ENCODE results near the gene LRMDA. TPM values are rescaled to one million over a fixed set of nuclear protein-coding genes. Genes with fewer than 3 reads are reported as not detected.

LRMDA gene
- total RNA-seq, 2 experiments from 2014 or later = not detected

GRCh38 chr10:76176166-76176550 is 744.7 kb downstream of the LRMDA start:
- POLR2A ChIA-PET = no interaction called here
- no peak overlapping the region for H3K27ac ChIP-seq (ENCODE audit: low read depth in 1 of 2, low read length in 2 of 2)
- no peak for ATAC-seq (ENCODE audit: poor library complexity)
- no peaks in the 10 kb centered on the region for H3K9me3 Mint-ChIP-seq
- H3K27me3 Mint-ChIP-seq = no peaks in the 10 kb centered on the region
- H3K9me3 ChIP-seq (ENCODE audit: control insufficient read depth in 1 of 2, insufficient read depth in 1 of 2, low read length in 2 of 2) = peaks cover 0 to 8% of the 10 kb centered on the region in 2 experiments
- intact Hi-C loops (cut with DNase I, micrococcal nuclease) = no loop called here
- TF ChIP-seq CTCF (IDR thresholded peaks at IDR 0.05) = no peak
- H3K4me3 ChIP-seq (ENCODE audit: low read length) = no peak overlapping the region
- H3K4me1 Mint-ChIP-seq (ENCODE audit: low read depth) = peaks cover 15% of the 10 kb centered on the region
- H3K4me3 Mint-ChIP-seq = no peak overlapping the region
- no peaks in the 10 kb centered on the region for H3K27me3 ChIP-seq (ENCODE audit: control insufficient read depth in 1 of 2, insufficient read depth in 2 of 2, low read length in 2 of 2)
- no peak for DNase-seq
- no peak overlapping the region for H3K27ac Mint-ChIP-seq
- CTCF ChIA-PET = no interaction called here
- no peaks in the 10 kb centered on the region for H3K36me3 Mint-ChIP-seq (ENCODE audit: low read depth)
- no peaks in the 10 kb centered on the region for H3K36me3 ChIP-seq (ENCODE audit: insufficient read depth, low read length)
- H3K4me1 ChIP-seq (ENCODE audit: insufficient read depth, low read length) = no peaks in the 10 kb centered on the region

- DNase-seq (no peak), ATAC-seq (ENCODE audit: poor library complexity) (no peak)
- H3K27ac ChIP-seq (ENCODE audit: low read depth in 1 of 2, low read length in 2 of 2) = no peak overlapping the region
- no peaks in the 10 kb centered on the region for H3K27me3 ChIP-seq (ENCODE audit: control insufficient read depth in 1 of 2, insufficient read depth in 2 of 2, low read length in 2 of 2)
- no peaks in the 10 kb centered on the region for H3K36me3 ChIP-seq (ENCODE audit: insufficient read depth, low read length)
- H3K4me1 ChIP-seq (ENCODE audit: insufficient read depth, low read length) = no peaks in the 10 kb centered on the region
- Mint-ChIP-seq H3K4me1 (ENCODE audit: low read depth) (peaks cover 15% of the 10 kb centered on the region), H3K36me3 (ENCODE audit: low read depth) (no peaks in the 10 kb centered on the region), H3K9me3 (no peaks in the 10 kb centered on the region), H3K27ac (no peak overlapping the region), H3K27me3 (no peaks in the 10 kb centered on the region), H3K4me3 (no peak overlapping the region)
- no peak for TF ChIP-seq CTCF (IDR thresholded peaks at IDR 0.05)
- POLR2A ChIA-PET = interaction anchor here (0.7 to 1.1 kb wide), 2 partner anchors 9 to 37 kb away, joined by 3 to 5 read pairs; no protein-coding TSS in a partner anchor
- intact Hi-C loops (cut with DNase I, micrococcal nuclease) = no loop called here
- H3K4me3 ChIP-seq (ENCODE audit: low read length) = no peak overlapping the region
- CTCF ChIA-PET = no interaction called here
- H3K9me3 ChIP-seq (ENCODE audit: control insufficient read depth in 1 of 2, insufficient read depth in 1 of 2, low read length in 2 of 2) = peaks cover 0 to 8% of the 10 kb centered on the region in 2 experiments
Measured at GRCh38 chr10:76177936-76178335, 746.5 kb downstream of the LRMDA start.

GRCh38 chr10:76178532-76179292 is 747.3 kb downstream of the LRMDA start:
- CTCF ChIA-PET = no interaction called here
- peaks cover 0 to 8% of the 10 kb centered on the region in 2 experiments for H3K9me3 ChIP-seq (ENCODE audit: control insufficient read depth in 1 of 2, insufficient read depth in 1 of 2, low read length in 2 of 2)
- ATAC-seq (ENCODE audit: poor library complexity) = peak; percentile 24
- DNase-seq = no peak
- Mint-ChIP-seq H3K4me3 (no peak overlapping the region), H3K4me1 (ENCODE audit: low read depth) (peaks cover 15% of the 10 kb centered on the region), H3K27me3 (no peaks in the 10 kb centered on the region), H3K36me3 (ENCODE audit: low read depth) (no peaks in the 10 kb centered on the region), H3K9me3 (no peaks in the 10 kb centered on the region), H3K27ac (peak overlapping the region; percentile 73)
- H3K36me3 ChIP-seq (ENCODE audit: insufficient read depth, low read length) = no peaks in the 10 kb centered on the region
- TF ChIP-seq CTCF (IDR thresholded peaks at IDR 0.05) = no peak
- H3K4me1 ChIP-seq (ENCODE audit: insufficient read depth, low read length) = no peaks in the 10 kb centered on the region
- intact Hi-C loops (cut with DNase I, micrococcal nuclease) = no loop called here
- POLR2A ChIA-PET = interaction anchor here (1.1 to 1.4 kb wide), 2 partner anchors 38 to 40 kb away, joined by 3 to 5 read pairs; no protein-coding TSS in a partner anchor
- no peak overlapping the region for H3K27ac ChIP-seq (ENCODE audit: low read depth in 1 of 2, low read length in 2 of 2)
- no peaks in the 10 kb centered on the region for H3K27me3 ChIP-seq (ENCODE audit: control insufficient read depth in 1 of 2, insufficient read depth in 2 of 2, low read length in 2 of 2)
- no peak overlapping the region for H3K4me3 ChIP-seq (ENCODE audit: low read length)
